HUES6 (cell line): ENCODE results near the gene UNC45B.
A peak's percentile ranks its signal among the peaks of the same experiment; 100 is the strongest.
"Not testable (repeated sequence)": the region's sequence is repeated elsewhere in the genome, so short reads cannot be mapped to it uniquely, and the experiment has no call there.

Experiments used
- H3K27ac ChIP-seq: 2 replicates; pipeline ENCODE4 v1.7.0; 2013; ENCODE audit warnings: low read depth, mild to moderate bottlenecking, low read length, inconsistent platforms
- H3K27me3 ChIP-seq: 2 replicates; pipeline ENCODE4 v1.6.1; 2013; ENCODE audit warnings: low read length; ENCODE audit not compliant: control insufficient read depth, insufficient read depth
- H3K36me3 ChIP-seq: 2 replicates; pipeline ENCODE4 v1.6.1; 2013; ENCODE audit warnings: low read length; ENCODE audit not compliant: control insufficient read depth, insufficient read depth
- H3K4me1 ChIP-seq: 2 replicates; pipeline ENCODE4 v1.6.1; 2013; ENCODE audit warnings: low read length; ENCODE audit not compliant: control insufficient read depth, insufficient read depth
- H3K4me3 ChIP-seq: 2 replicates; pipeline ENCODE4 v1.5.1; 2013; ENCODE audit warnings: low read depth, low read length
- H3K9ac ChIP-seq: one replicate; pipeline ENCODE4 v1.6.1; 2013; ENCODE audit warnings: mild to moderate bottlenecking, low read length
- H3K9me3 ChIP-seq: 2 replicates; pipeline ENCODE4 v1.6.1; 2013; ENCODE audit warnings: low read depth, low read length; ENCODE audit not compliant: control insufficient read depth, insufficient read depth

The UNC45B gene, protein sequence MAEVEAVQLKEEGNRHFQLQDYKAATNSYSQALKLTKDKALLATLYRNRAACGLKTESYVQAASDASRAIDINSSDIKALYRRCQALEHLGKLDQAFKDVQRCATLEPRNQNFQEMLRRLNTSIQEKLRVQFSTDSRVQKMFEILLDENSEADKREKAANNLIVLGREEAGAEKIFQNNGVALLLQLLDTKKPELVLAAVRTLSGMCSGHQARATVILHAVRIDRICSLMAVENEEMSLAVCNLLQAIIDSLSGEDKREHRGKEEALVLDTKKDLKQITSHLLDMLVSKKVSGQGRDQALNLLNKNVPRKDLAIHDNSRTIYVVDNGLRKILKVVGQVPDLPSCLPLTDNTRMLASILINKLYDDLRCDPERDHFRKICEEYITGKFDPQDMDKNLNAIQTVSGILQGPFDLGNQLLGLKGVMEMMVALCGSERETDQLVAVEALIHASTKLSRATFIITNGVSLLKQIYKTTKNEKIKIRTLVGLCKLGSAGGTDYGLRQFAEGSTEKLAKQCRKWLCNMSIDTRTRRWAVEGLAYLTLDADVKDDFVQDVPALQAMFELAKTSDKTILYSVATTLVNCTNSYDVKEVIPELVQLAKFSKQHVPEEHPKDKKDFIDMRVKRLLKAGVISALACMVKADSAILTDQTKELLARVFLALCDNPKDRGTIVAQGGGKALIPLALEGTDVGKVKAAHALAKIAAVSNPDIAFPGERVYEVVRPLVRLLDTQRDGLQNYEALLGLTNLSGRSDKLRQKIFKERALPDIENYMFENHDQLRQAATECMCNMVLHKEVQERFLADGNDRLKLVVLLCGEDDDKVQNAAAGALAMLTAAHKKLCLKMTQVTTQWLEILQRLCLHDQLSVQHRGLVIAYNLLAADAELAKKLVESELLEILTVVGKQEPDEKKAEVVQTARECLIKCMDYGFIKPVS

DNA sequence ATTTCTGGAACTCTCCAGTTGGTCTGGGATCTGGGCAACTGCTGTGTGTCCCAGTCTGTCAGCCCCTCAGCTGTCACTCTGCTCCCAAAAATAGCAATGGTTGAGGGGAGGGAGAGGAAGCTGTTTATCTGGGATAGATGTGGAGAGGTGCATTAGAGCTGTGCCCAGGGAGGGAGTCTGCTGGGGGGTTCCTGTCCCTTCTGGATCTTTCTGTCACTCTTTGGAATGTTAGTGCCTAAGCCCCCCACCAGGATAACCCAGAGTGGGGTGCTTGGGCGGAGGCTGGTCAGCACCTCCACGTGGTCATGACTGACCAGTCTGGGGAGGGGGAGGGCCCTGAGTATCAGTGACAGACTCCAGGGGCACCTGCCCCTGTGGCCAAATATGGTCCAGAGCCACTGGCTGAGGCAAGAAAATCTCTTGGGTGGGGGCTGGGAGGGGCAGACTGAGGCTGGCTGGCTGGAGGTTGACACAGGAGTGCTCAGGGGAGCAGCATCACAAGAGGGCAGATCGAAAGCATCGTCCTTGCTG lies at the start of gene UNC45B:
UNC45B (plus strand) TSS at position 443 of the 531 bp plus-strand sequence. CDS start 447 bp downstream, outside the sequence.
- H3K9me3 ChIP-seq = no peaks in the 10 kb centered on the region
- no peaks in the 10 kb centered on the region for H3K36me3 ChIP-seq
- no peak within 1 kb of the TSS for H3K9ac ChIP-seq
- H3K27me3 ChIP-seq = no peaks in the 10 kb centered on the region
- no peak within 1 kb of the TSS for H3K4me3 ChIP-seq
- no peak within 1 kb of the TSS for H3K27ac ChIP-seq
- H3K4me1 ChIP-seq = no peaks in the 10 kb centered on the region

DNA sequence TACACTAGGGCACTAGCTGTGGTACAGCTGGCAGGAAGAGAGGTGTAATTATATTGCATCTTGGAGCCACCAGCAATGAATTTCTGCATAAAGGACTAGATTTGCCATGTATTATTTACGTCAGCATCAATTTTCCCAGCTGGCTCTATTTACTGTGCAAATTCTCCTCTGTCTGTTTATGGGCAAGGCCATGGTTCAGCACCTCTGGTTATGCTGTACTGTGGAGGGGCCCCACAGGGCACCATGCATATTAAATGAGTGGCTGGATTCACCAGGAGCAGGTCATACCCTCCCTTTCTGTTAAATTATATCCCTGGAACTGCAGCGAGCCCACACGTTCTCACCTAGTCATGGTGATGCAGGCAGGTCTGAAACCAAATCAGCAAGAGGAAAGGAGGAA lies 47.7 kb upstream of the UNC45B start:
- Histone ChIP-seq H3K36me3 (peaks cover 39% of the 10 kb centered on the region), H3K9me3 (no peaks in the 10 kb centered on the region), H3K27ac (no peak overlapping the region), H3K27me3 (no peaks in the 10 kb centered on the region), H3K9ac (no peak overlapping the region), H3K4me3 (no peak overlapping the region), H3K4me1 (no peaks in the 10 kb centered on the region)

DNA sequence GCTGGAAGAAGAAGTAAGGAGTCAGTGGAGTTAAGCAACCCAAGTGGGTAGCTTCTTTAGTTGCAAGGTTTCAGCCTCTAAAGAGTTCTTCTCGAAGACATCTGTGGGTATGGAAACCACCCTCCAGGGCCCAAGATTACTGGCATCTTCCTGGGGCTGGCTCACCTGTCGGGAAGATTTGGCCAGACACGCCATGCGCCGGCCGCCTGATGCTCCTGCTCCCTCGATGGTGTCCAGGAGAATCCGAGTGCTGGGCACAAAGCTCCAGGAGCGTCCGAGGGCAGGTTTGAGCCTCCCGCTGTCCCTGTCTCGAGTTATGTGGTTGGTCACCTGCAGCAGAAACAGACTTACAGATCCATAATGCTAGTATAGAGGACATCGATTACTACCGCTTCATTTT lies 46.6 kb upstream of the UNC45B start:
- Histone ChIP-seq H3K36me3 (peaks cover 49% of the 10 kb centered on the region), H3K9me3 (no peaks in the 10 kb centered on the region), H3K27me3 (no peaks in the 10 kb centered on the region), H3K9ac (no peak overlapping the region), H3K27ac (no peak overlapping the region), H3K4me1 (no peaks in the 10 kb centered on the region), H3K4me3 (no peak overlapping the region)

DNA sequence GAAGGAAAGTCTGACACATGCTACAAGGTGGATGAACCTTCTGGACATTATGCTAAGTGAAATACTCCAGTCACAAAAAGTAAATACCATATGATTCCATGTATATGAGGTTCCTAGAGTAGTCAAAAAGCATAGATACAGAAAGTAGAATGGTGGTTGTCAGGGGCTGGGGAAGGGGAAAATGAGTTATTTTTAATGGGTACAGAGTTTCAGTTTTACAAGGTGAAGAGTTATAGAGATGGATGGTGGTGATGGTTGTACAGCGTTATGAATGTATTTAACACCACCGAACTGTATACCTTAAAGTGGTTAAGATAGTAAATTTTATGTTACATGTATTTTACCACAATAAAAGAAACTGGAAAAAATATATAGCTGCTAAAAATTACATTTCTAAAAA lies 45.9 kb upstream of the UNC45B start:
- Histone ChIP-seq H3K4me3 (no peak overlapping the region), H3K36me3 (peaks cover 56% of the 10 kb centered on the region), H3K27ac (no peak overlapping the region), H3K4me1 (no peaks in the 10 kb centered on the region), H3K9ac (no peak overlapping the region), H3K9me3 (no peaks in the 10 kb centered on the region), H3K27me3 (no peaks in the 10 kb centered on the region)

DNA sequence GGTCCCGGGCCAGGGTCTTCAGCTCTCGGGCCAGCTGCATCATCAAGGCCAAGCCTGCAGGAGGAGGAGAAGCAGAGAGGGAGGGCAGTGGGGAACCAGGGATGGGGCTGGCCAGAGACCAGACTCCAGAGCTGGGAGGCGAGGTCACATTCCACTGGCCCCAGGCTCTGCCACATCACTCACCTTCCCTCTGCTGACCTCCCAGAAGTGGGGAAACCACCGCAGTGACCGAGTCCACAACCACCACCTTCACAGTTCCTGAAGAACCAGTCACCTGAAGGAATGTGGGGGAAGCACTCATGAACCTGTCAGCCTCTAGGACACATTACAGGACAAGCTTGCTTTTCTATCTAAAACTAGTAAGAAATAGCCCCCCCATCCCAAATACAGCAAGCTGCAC lies 44.3 kb upstream of the UNC45B start:
- Histone ChIP-seq H3K4me3 (no peak overlapping the region), H3K4me1 (no peaks in the 10 kb centered on the region), H3K9me3 (no peaks in the 10 kb centered on the region), H3K27ac (no peak overlapping the region), H3K36me3 (peaks cover 56% of the 10 kb centered on the region), H3K9ac (no peak overlapping the region), H3K27me3 (no peaks in the 10 kb centered on the region)

DNA sequence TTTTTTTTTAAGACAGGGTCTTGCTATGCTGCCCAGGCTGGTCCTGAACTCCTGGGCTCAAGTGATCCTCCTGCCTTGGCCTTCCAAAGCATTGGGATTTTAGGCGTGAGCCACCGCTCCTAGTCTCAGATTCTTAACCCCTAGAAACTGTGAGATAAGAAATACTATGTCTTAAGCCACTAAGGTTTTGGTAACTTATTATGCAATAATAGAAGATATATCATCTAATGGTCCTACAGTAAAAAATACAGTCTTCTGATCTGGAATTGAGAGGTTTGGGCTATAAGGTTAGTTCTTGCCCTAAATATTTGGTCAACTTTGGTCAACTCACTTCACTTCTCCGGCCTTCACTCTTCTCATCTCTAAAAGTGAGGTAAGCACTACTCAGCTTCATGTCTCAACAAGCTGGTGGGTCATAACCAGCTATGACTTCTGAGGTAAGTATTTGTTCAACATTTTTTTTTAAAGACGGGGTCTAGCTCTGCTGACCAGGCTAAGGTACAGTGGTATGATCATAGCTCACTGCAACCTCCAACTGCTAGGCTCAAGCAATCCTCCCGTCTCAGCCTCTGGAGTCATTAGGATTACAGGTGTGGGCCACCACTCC lies 42.7 kb upstream of the UNC45B start:
- Histone ChIP-seq H3K36me3 (peaks cover 45% of the 10 kb centered on the region), H3K9ac (no peak overlapping the region), H3K27me3 (no peaks in the 10 kb centered on the region), H3K9me3 (no peaks in the 10 kb centered on the region), H3K4me1 (no peaks in the 10 kb centered on the region), H3K27ac (no peak overlapping the region), H3K4me3 (no peak overlapping the region)

DNA sequence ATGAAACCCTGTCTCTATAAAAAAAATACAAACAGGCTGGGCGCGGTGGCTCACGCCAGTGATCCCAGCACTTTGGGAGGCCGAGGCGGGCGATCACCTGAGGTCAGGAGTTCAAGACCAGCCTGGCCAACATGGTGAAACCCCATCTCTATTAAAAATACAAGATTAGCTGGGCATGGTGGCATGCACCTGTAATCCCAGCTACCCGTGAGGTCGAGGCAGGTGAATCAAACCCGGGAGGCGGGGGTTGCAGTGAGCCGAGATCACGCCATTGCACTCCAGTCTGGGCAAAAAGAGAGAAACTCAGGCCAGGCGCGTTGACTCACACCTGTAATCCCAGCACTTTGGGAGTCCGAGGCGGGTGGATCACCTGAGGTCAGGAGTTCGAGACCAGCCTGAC lies 36.8 kb upstream of the UNC45B start:
- not testable (repeated sequence) for H3K4me1 ChIP-seq, H3K27ac ChIP-seq, H3K9me3 ChIP-seq, H3K4me3 ChIP-seq, H3K9ac ChIP-seq, H3K27me3 ChIP-seq
- peaks cover 13% of the 10 kb centered on the region for H3K36me3 ChIP-seq

DNA sequence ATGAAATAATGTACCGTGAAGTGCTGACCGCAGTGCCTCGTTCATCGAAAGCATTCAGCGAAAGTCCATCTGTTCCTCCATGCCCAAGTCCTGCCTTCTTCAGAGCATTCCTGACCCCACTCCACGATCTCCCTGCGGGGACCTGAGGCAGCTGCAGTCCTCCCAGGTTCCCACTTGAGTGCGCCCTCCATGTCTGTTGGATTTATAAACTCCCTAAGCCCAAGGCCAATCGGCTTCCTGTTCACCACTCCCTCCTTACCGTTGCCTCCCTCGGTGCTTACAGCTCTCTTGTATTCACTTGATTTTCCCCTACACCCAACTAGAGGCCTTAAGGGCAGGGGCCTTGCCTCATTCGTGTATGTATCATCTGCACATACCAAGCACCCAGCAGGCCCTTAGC lies 30.8 kb upstream of the UNC45B start:
- Histone ChIP-seq H3K4me3 (no peak overlapping the region), H3K9me3 (no peaks in the 10 kb centered on the region), H3K27ac (no peak overlapping the region), H3K27me3 (peaks cover 6% of the 10 kb centered on the region; the same call in 1 of the 2 replicates), H3K36me3 (0 out of 2 replicates have a peak, but pooled peaks cover 5% of the 10 kb centered on the region), H3K4me1 (peaks cover 7% of the 10 kb centered on the region), H3K9ac (peak overlapping the region; percentile 9)

DNA sequence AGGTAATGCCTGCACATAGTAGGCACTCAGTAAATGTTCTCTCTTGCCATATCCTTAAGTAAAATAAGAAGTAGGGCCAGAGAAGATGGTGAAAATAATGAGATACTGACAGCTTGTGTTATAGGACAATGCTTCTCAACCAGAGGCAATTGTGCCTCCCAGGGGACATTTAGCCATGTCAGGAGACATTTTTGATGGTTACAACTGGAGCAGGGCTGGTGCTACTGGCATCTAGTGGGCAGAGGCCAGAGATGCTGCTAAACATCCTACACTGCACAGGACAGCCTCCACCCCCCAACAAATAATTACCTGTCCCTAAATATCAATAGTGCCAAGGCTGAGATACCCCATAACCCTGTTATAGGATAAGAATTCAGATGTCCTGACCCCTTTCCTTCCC lies 29.6 kb upstream of the UNC45B start:
- no peak overlapping the region for H3K9ac ChIP-seq
- H3K4me1 ChIP-seq = peaks cover 7% of the 10 kb centered on the region
- H3K27me3 ChIP-seq = peaks cover 6% of the 10 kb centered on the region; the same call in 1 of the 2 replicates
- 0 out of 2 replicates have a peak, but pooled peaks cover under 1% of the 10 kb centered on the region for H3K36me3 ChIP-seq
- H3K4me3 ChIP-seq = no peak overlapping the region
- no peaks in the 10 kb centered on the region for H3K9me3 ChIP-seq
- H3K27ac ChIP-seq = no peak overlapping the region

DNA sequence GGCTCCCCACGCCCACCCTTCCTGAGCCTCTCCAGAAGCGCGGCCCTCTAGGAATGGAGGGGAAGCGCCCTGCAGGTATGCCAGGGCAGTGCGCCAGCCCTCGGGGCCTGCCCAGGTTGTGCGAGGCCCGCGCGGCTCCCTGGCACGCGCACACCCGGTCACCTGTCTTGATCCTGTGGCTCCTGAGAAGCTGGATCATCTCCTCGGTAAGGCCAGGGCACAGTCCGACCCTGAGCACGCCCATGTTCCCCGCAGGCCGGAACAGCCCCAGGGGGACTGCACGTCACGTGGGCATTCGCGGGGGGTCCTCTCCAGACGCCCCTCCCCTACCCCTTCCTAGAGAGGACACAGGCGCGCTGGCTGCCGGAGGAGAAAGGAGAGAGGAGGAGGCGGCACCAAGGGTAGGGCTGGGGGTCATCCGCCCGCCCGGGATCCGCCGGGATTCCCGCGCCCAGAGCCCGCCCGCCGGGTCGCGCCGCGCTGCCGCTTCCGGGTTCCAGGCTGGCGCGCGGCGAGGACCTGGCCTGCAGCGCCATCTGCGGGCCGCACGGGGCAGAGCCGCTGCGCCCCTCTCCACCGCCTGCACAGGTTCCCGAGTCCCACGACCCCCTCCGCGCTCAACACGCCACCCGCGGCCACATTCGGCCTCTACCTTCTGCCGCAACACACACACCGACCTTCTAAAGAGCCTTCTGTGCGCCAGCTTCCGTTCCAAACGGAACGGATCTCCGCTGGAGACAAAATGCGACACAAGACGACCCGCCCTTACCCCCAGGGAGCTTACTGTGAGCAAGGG lies 28.0 kb upstream of the UNC45B start, which contains the start of gene RAD51D:
RAD51D (minus strand) TSS at position 491 of the 796 bp plus-strand sequence; CDS start at position 244, 247 bp downstream.
- H3K27me3 ChIP-seq = peaks cover 6% of the 10 kb centered on the region; the same call in 1 of the 2 replicates
- H3K4me3 ChIP-seq = peak within 1 kb of the TSS; percentile 92
- H3K4me1 ChIP-seq = peaks cover 7% of the 10 kb centered on the region
- peak within 1 kb of the TSS; percentile 91 for H3K9ac ChIP-seq
- peak within 1 kb of the TSS; percentile 73; the same call in 1 of the 2 replicates for H3K27ac ChIP-seq
- H3K36me3 ChIP-seq = no peaks in the 10 kb centered on the region
- H3K9me3 ChIP-seq = no peaks in the 10 kb centered on the region
